GM12874 (cell line): ENCODE measurements around the gene DMBT1.

Source experiments
- CTCF ChIP-seq: IDR thresholded peaks from 2 replicates; pipeline ENCODE4 v1.5.1; 2011; ENCODE audit warnings: low read depth, mild to moderate bottlenecking, control low read depth, low read length, moderate library complexity; ENCODE audit not compliant: insufficient read depth

DMBT1 gene

GRCh38 chr10:122658356-122659049, 97.9 kb downstream of the DMBT1 start:
- TF ChIP-seq CTCF = no peak

GRCh38 chr10:122659126-122659525, 98.6 kb downstream of the DMBT1 start:
- no peak for TF ChIP-seq CTCF

GRCh38 chr10:122659651-122660050, 99.1 kb downstream of the DMBT1 start:
- TF ChIP-seq CTCF = no peak

- no peak for TF ChIP-seq CTCF
These were observed 100.1 kb downstream of the DMBT1 start for GRCh38 chr10:122660696-122661095.

- TF ChIP-seq CTCF = no peak
These were observed 101.7 kb downstream of the DMBT1 start for GRCh38 chr10:122662231-122662630.

- no peak for TF ChIP-seq CTCF
These were observed 103.1 kb downstream of the DMBT1 start for GRCh38 chr10:122663516-122664130.

- no peak for TF ChIP-seq CTCF
These were observed 103.9 kb downstream of the DMBT1 start for GRCh38 chr10:122664501-122664900.
